GM23248 (cell line): ENCODE results near the gene KCNQ4. TPM values are rescaled to one million over a fixed set of nuclear protein-coding genes. Genes with fewer than 3 reads are reported as not detected.

Source experiments
- DNase-seq: peaks from one replicate; pipeline ENCODE4 v3.0.0-alpha.2; 2015
- H2AFZ ChIP-seq: fragments of 200-600 bp; sonication (generic); 2 replicates; pipeline ENCODE4 v1.6.1; 2016; ENCODE audit warnings: antibody characterized with exemption
- H3F3A ChIP-seq: fragments of 200-600 bp; sonication (generic); 2 replicates; pipeline ENCODE4 v1.6.1; 2016; ENCODE audit warnings: mild to moderate bottlenecking, antibody characterized with exemption, mixed run types; ENCODE audit not compliant: insufficient read depth
- H3K27ac ChIP-seq: fragments of 200-600 bp; sonication (generic); 2 replicates; pipeline ENCODE4 v1.5.1; 2016; ENCODE audit warnings: mild to moderate bottlenecking
- H3K27me3 ChIP-seq: fragments of 200-600 bp; sonication (generic); replicated peaks from 2 replicates; pipeline ENCODE4 v1.6.1; 2016; ENCODE audit warnings: mild to moderate bottlenecking; ENCODE audit not compliant: insufficient read depth
- H3K36me3 ChIP-seq: fragments of 200-600 bp; sonication (generic); 2 replicates; pipeline ENCODE4 v1.6.1; 2016; ENCODE audit warnings: low read depth, mild to moderate bottlenecking
- H3K4me1 ChIP-seq: fragments of 200-600 bp; sonication (generic); 2 replicates; pipeline ENCODE4 v1.6.1; 2016; ENCODE audit warnings: mild to moderate bottlenecking; ENCODE audit not compliant: insufficient read depth
- H3K4me2 ChIP-seq: fragments of 200-600 bp; sonication (generic); one replicate; pipeline ENCODE4 v1.6.1; 2016; ENCODE audit warnings: mild to moderate bottlenecking; ENCODE audit not compliant: unreplicated experiment
- H3K4me3 ChIP-seq: fragments of 200-600 bp; sonication (generic); 2 replicates; pipeline ENCODE4 v1.5.1; 2016; ENCODE audit warnings: mild to moderate bottlenecking
- H3K79me2 ChIP-seq: fragments of 200-600 bp; sonication (generic); 2 replicates; pipeline ENCODE4 v1.6.1; 2016; ENCODE audit warnings: mild to moderate bottlenecking; ENCODE audit not compliant: insufficient read depth
- H3K9ac ChIP-seq: fragments of 200-600 bp; sonication (generic); 2 replicates; pipeline ENCODE4 v1.6.1; 2016; ENCODE audit warnings: mild to moderate bottlenecking
- H3K9me2 ChIP-seq: fragments of 200-600 bp; sonication (generic); 2 replicates; pipeline ENCODE4 v1.6.1; 2016; ENCODE audit warnings: mixed run types, mild to moderate bottlenecking, moderate library complexity; ENCODE audit not compliant: insufficient read depth
- H3K9me3 ChIP-seq: fragments of 200-600 bp; sonication (generic); one replicate; pipeline ENCODE4 v1.6.1; 2017; ENCODE audit warnings: low read depth
- H4K20me1 ChIP-seq: fragments of 200-600 bp; sonication (generic); 2 replicates; pipeline ENCODE4 v1.6.0; 2016; ENCODE audit not compliant: insufficient read depth
- EZH2 ChIP-seq: fragments of 200-600 bp; sonication (generic); IDR thresholded peaks from 2 replicates; pipeline ENCODE4 v1.6.1; 2018; ENCODE audit warnings: antibody characterized with exemption, mild to moderate bottlenecking; ENCODE audit not compliant: insufficient read depth, poor library complexity, severe bottlenecking
- EZH2phosphoT487 ChIP-seq: fragments of 200-600 bp; sonication (generic); IDR thresholded peaks from 2 replicates; pipeline ENCODE4 v1.6.1; 2018; ENCODE audit warnings: antibody characterized with exemption, moderate library complexity, mild to moderate bottlenecking, low read depth; ENCODE audit not compliant: insufficient read depth
- WGBS, 2 experiments: methylation state at CpG; one replicate each; pipeline ENCODE4 v1.1.6; 2015 to 2017; ENCODE audit warnings: low lambda C conversion rate in 2 of 2, low coverage in 1 of 2; ENCODE audit errors: missing lambda C conversion rate in 2 of 2; 5-methylcytosine and 5-hydroxymethylcytosine counted together
- in situ Hi-C: fragments of 300-500 bp; cut with MboI; formaldehyde crosslinking; loops from 2 replicates; pipeline ENCODE4 v1.15.0; 2020
- polyA plus RNA-seq: library from polyadenylated mRNA; unstranded; fragments of >200 nt; fragmentation: Nextera tagmentation; extraction: Ambion mirVana; gene quantifications from 2 replicates; pipeline ENCODE4 v1.2.1, GENCODE V29; 2016
- total RNA-seq: library from RNA; depleted of rRNA; stranded (reverse); fragments of >200 nt; shearing (Covaris generic); gene quantifications from 2 replicates; pipeline ENCODE4 v1.2.3, GENCODE V29; 2014

KCNQ4 gene
- total and polyA plus RNA-seq, 2 experiments from 2014 or later, result not detected

- H3K36me3 ChIP-seq, result peaks cover 8% of the 10 kb centered on the region; the same call in 1 of the 2 replicates
- no peaks in the 10 kb centered on the region for H3K27me3 ChIP-seq
- H3K4me2 ChIP-seq, result no peak overlapping the region
- no peaks in the 10 kb centered on the region for H3F3A ChIP-seq
- no peaks in the 10 kb centered on the region for H3K79me2 ChIP-seq
- no peak overlapping the region for H2AFZ ChIP-seq
- no peaks in the 10 kb centered on the region for H3K9me2 ChIP-seq
- in situ Hi-C loops, result no loop called here
- no peaks in the 10 kb centered on the region for H4K20me1 ChIP-seq
- no peaks in the 10 kb centered on the region for H3K4me1 ChIP-seq
- no peak for TF ChIP-seq EZH2phosphoT487
- no peak for TF ChIP-seq EZH2
- H3K9ac ChIP-seq, result no peak overlapping the region
- no peak for DNase-seq
- H3K4me3 ChIP-seq, result no peak overlapping the region
- H3K9me3 ChIP-seq, result no peaks in the 10 kb centered on the region
- no peak overlapping the region for H3K27ac ChIP-seq
- 62 to 66% methylated on average over 2 of the region's 2 CpGs for WGBS, 2 experiments
Observed at GRCh38 chr1:40772146-40772955, 11.2 kb upstream of the KCNQ4 start.

- Histone ChIP-seq H3K9me3 (no peaks in the 10 kb centered on the region), H3K27ac (no peak overlapping the region), H3K9me2 (no peaks in the 10 kb centered on the region), H3K4me3 (no peak overlapping the region), H3K27me3 (no peaks in the 10 kb centered on the region), H3K9ac (no peak overlapping the region), H3F3A (no peaks in the 10 kb centered on the region), H3K4me2 (no peak overlapping the region), H2AFZ (no peak overlapping the region), H4K20me1 (no peaks in the 10 kb centered on the region), H3K4me1 (no peaks in the 10 kb centered on the region), H3K79me2 (no peaks in the 10 kb centered on the region), H3K36me3 (peaks cover under 1% of the 10 kb centered on the region; the same call in 1 of the 2 replicates)
- no peak for DNase-seq
- 54 to 58% methylated on average over 6 of the region's 6 CpGs for WGBS, 2 experiments
- TF ChIP-seq EZH2 (no peak), EZH2phosphoT487 (no peak)
- in situ Hi-C loops, result no loop called here
Observed at GRCh38 chr1:40773748-40774265, 9.8 kb upstream of the KCNQ4 start.

- no peaks in the 10 kb centered on the region for H3K9me2 ChIP-seq
- DNase-seq, result peak; percentile 41
- no peak overlapping the region for H3K9ac ChIP-seq
- H3K4me3 ChIP-seq, result no peak overlapping the region
- H3K4me1 ChIP-seq, result no peaks in the 10 kb centered on the region
- TF ChIP-seq EZH2phosphoT487, result no peak
- TF ChIP-seq EZH2, result no peak
- H3K27ac ChIP-seq, result no peak overlapping the region
- H3F3A ChIP-seq, result no peaks in the 10 kb centered on the region
- H3K36me3 ChIP-seq, result no peaks in the 10 kb centered on the region; the same call in 1 of the 2 replicates
- no peaks in the 10 kb centered on the region for H3K79me2 ChIP-seq
- 25 to 32% methylated on average over 3 of the region's 3 CpGs for whole genome bisulfite sequencing, 2 experiments
- no peaks in the 10 kb centered on the region for H4K20me1 ChIP-seq
- H3K4me2 ChIP-seq, result no peak overlapping the region
- H3K9me3 ChIP-seq, result no peaks in the 10 kb centered on the region
- in situ Hi-C loops, result no loop called here
- no peak overlapping the region for H2AFZ ChIP-seq
- H3K27me3 ChIP-seq, result no peaks in the 10 kb centered on the region
Observed at GRCh38 chr1:40774266-40774998, 9.2 kb upstream of the KCNQ4 start.

- H2AFZ ChIP-seq, result no peak overlapping the region
- H3K27me3 ChIP-seq, result 0 out of 2 replicates have a peak, but pooled peaks cover under 1% of the 10 kb centered on the region
- in situ Hi-C loops, result no loop called here
- H3K36me3 ChIP-seq, result no peaks in the 10 kb centered on the region; the same call in 1 of the 2 replicates
- TF ChIP-seq EZH2 (no peak), EZH2phosphoT487 (no peak)
- no peaks in the 10 kb centered on the region for H3K9me3 ChIP-seq
- H3K4me2 ChIP-seq, result no peak overlapping the region
- no peak overlapping the region for H3K9ac ChIP-seq
- no peaks in the 10 kb centered on the region for H3F3A ChIP-seq
- no peak overlapping the region for H3K4me3 ChIP-seq
- H3K9me2 ChIP-seq, result no peaks in the 10 kb centered on the region
- H4K20me1 ChIP-seq, result no peaks in the 10 kb centered on the region
- H3K27ac ChIP-seq, result no peak overlapping the region
- 96 to 100% methylated on average over 4 of the region's 4 CpGs for WGBS, 2 experiments
- H3K79me2 ChIP-seq, result no peaks in the 10 kb centered on the region
- no peak for DNase-seq
- no peaks in the 10 kb centered on the region for H3K4me1 ChIP-seq
Observed at GRCh38 chr1:40776236-40777072, 7.1 kb upstream of the KCNQ4 start.
